HepG2 (cell line): ENCODE data around the gene CCT6A. TPM values are rescaled to one million over a fixed set of nuclear protein-coding genes. Genes with fewer than 3 reads are reported as not detected.
A peak's percentile ranks its signal among the peaks of the same experiment; 100 is the strongest.

ENCODE experiments used
- BORCS8-MEF2B ChIP-seq: sonication (generic); formaldehyde crosslinking; IDR thresholded peaks from 2 replicates; pipeline ENCODE4 v1.8.0; 2022; ENCODE audit warnings: mild to moderate bottlenecking, missing genetic modification reagents
- DMAP1 ChIP-seq: IDR thresholded peaks from 2 replicates; pipeline ENCODE4 v1.6.1; 2016
- ELF3 ChIP-seq: IDR thresholded peaks from 2 replicates; pipeline ENCODE4 v1.6.1; 2016; ENCODE audit warnings: missing genetic modification reagents, missing compliant biosample characterization
- EZH2 ChIP-seq: conservative IDR thresholded peaks from 2 replicates; pipeline ENCODE4 v1.6.1; 2012; ENCODE audit warnings: mild to moderate bottlenecking, low read depth, low read length, moderate library complexity
- FUBP1 ChIP-seq: sonication (generic); formaldehyde crosslinking; IDR thresholded peaks from 2 replicates; pipeline ENCODE4 v1.5.1; 2020; ENCODE audit warnings: missing genetic modification reagents, mild to moderate bottlenecking, borderline replicate concordance
- GRHL1 ChIP-seq: sonication (generic); formaldehyde crosslinking; conservative IDR thresholded peaks from 2 replicates; pipeline ENCODE4 v1.8.0; 2022; ENCODE audit warnings: missing genetic modification reagents
- HOXD1 ChIP-seq: sonication (generic); formaldehyde crosslinking; IDR thresholded peaks from 2 replicates; pipeline ENCODE4 v1.5.0; 2020; ENCODE audit warnings: missing genetic modification reagents
- IRF2 ChIP-seq: IDR thresholded peaks from 2 replicates; pipeline ENCODE4 v1.6.1; 2018; ENCODE audit warnings: missing genetic modification reagents, missing compliant biosample characterization
- JUN ChIP-seq: sonication (generic); formaldehyde crosslinking; IDR thresholded peaks from 2 replicates; pipeline ENCODE4 v1.4.0; 2020; ENCODE audit warnings: mild to moderate bottlenecking, missing genetic modification reagents
- NR2C2 ChIP-seq: sonication (generic); formaldehyde crosslinking; IDR thresholded peaks from 2 replicates; pipeline ENCODE4 v1.4.0; 2020; ENCODE audit warnings: missing genetic modification reagents, mild to moderate bottlenecking, moderate library complexity, borderline replicate concordance
- PHF21A ChIP-seq: sonication (generic); formaldehyde crosslinking; IDR thresholded peaks from 2 replicates; pipeline ENCODE4 v1.5.0; 2020; ENCODE audit warnings: mild to moderate bottlenecking, missing genetic modification reagents
- POLR2AphosphoS2 ChIP-seq: IDR thresholded peaks from 2 replicates; pipeline ENCODE4 v1.6.1; 2011; ENCODE audit warnings: low read depth, low read length, improper control_type of control experiment
- POLR2G ChIP-seq: fragments of 200-400 bp; formaldehyde crosslinking; IDR thresholded peaks from 2 replicates; pipeline ENCODE4 v1.6.1; 2018; ENCODE audit warnings: mild to moderate bottlenecking, low read depth, low read length, moderate library complexity
- RBFOX2 ChIP-seq: fragments of 200-400 bp; formaldehyde crosslinking; IDR thresholded peaks from 2 replicates; pipeline ENCODE4 v1.6.1; 2017; ENCODE audit warnings: low read depth, mild to moderate bottlenecking, low read length
- RORA ChIP-seq: sonication (generic); formaldehyde crosslinking; IDR thresholded peaks from 2 replicates; pipeline ENCODE4 v1.5.0; 2020; ENCODE audit warnings: mild to moderate bottlenecking, missing genetic modification reagents, moderate library complexity
- ZBTB1 ChIP-seq: sonication (generic); formaldehyde crosslinking; IDR thresholded peaks from 2 replicates; pipeline ENCODE4 v1.4.0; 2020; ENCODE audit warnings: missing genetic modification reagents, borderline replicate concordance
- ZNF24 ChIP-seq: fragments of 450-650 bp; IDR thresholded peaks from 2 replicates; pipeline ENCODE4 v1.6.1; 2017; ENCODE audit warnings: antibody characterized with exemption, mild to moderate bottlenecking
- ZNF362 ChIP-seq: sonication (generic); formaldehyde crosslinking; IDR thresholded peaks from 2 replicates; pipeline ENCODE4 v1.4.0; 2020; ENCODE audit warnings: missing genetic modification reagents, mild to moderate bottlenecking, borderline replicate concordance
- ZNF484 ChIP-seq: sonication (generic); formaldehyde crosslinking; IDR thresholded peaks from 2 replicates; pipeline ENCODE4 v1.5.1; 2020; ENCODE audit warnings: mild to moderate bottlenecking, low read depth, missing genetic modification reagents, borderline replicate concordance
- ZNF563 ChIP-seq: sonication (generic); formaldehyde crosslinking; IDR thresholded peaks from 2 replicates; pipeline ENCODE4 v1.8.0; 2022; ENCODE audit warnings: mild to moderate bottlenecking, moderate library complexity, missing genetic modification reagents
- ZNF670 ChIP-seq: sonication (generic); formaldehyde crosslinking; IDR thresholded peaks from 2 replicates; pipeline ENCODE4 v1.8.0; 2022; ENCODE audit warnings: mild to moderate bottlenecking, missing genetic modification reagents, borderline replicate concordance
- ZNF839 ChIP-seq: sonication (generic); formaldehyde crosslinking; IDR thresholded peaks from 2 replicates; pipeline ENCODE4 v1.4.0; 2020; ENCODE audit warnings: missing genetic modification reagents, mild to moderate bottlenecking, borderline replicate concordance
- polyA plus RNA-seq, 8 experiments: library from polyadenylated mRNA; depleted of rRNA in 3 of 8; stranded (reverse) in 7 of 8; unstranded in 1 of 8; fragments of >200 nt; fragmentation: Illumina TruSeq in 4 of 8; extraction: Trizol in 4 of 8; gene quantifications; 2 replicates each; pipeline versions ENCODE4 v1.2.1 to v1.2.3, GENCODE V29; 2011 to 2016; ENCODE audit warnings: low read depth in 4 of 8, missing spikeins in 1 of 8, mixed read lengths in 1 of 8; ENCODE audit not compliant: insufficient read depth in 1 of 8
- total RNA-seq, 5 experiments: library from RNA; depleted of rRNA; stranded (reverse); fragments of >200 nt; fragmentation: Illumina TruSeq; extraction: Trizol; gene quantifications; 2 replicates each; pipeline ENCODE4 v1.2.3, GENCODE V29; 2016; ENCODE audit warnings: low read depth in 1 of 5
- TF ChIP-seq, protein P1 (sequence below): sonication (generic); formaldehyde crosslinking; IDR thresholded peaks from 2 replicates; pipeline ENCODE4 v1.4.0; 2020; ENCODE audit warnings: missing genetic modification reagents, borderline replicate concordance

Gene CCT6A
- total and polyA plus RNA-seq, 2 of the 13 experiments (the other 11 are each of a cell fraction or from before 2014, with no cell fraction given): 219 to 292 TPM

GRCh38 chr7:56007167-56007652 is 44.4 kb upstream of the CCT6A start (continued):
- TF ChIP-seq ELF3 (peak; percentile 84), ZBTB1 (no peak), RORA (no peak), ZNF563 (CRISPR knock-in tag) (no peak), ZNF24 (0 out of 2 replicates have a peak, but pooled peaks have one; percentile 21), HOXD1 (CRISPR knock-in tag) (0 out of 2 replicates have a peak, but pooled peaks have one; percentile 48), ZNF670 (CRISPR knock-in tag) (no peak), GRHL1 (CRISPR knock-in tag) (no peak), PHF21A (CRISPR knock-in tag) (peak; percentile 88), NR2C2 (CRISPR knock-in tag) (peak; percentile 95), FUBP1 (CRISPR knock-in tag) (no peak; the same call in 1 of the 2 replicates), RBFOX2 (no peak), IRF2 (peak; percentile 93), JUN (CRISPR knock-in tag) (peak; percentile 91), ZNF484 (CRISPR knock-in tag) (no peak), DMAP1 (CRISPR knock-in tag) (peak; percentile 78; the same call in 1 of the 2 replicates), ZNF362 (peak; percentile 98; the same call in 1 of the 2 replicates), ZNF839 (CRISPR knock-in tag) (no peak), POLR2AphosphoS2 (no peak), BORCS8-MEF2B (no peak), EZH2 (no peak), POLR2G (no peak)
- TF ChIP-seq, protein P1, sequence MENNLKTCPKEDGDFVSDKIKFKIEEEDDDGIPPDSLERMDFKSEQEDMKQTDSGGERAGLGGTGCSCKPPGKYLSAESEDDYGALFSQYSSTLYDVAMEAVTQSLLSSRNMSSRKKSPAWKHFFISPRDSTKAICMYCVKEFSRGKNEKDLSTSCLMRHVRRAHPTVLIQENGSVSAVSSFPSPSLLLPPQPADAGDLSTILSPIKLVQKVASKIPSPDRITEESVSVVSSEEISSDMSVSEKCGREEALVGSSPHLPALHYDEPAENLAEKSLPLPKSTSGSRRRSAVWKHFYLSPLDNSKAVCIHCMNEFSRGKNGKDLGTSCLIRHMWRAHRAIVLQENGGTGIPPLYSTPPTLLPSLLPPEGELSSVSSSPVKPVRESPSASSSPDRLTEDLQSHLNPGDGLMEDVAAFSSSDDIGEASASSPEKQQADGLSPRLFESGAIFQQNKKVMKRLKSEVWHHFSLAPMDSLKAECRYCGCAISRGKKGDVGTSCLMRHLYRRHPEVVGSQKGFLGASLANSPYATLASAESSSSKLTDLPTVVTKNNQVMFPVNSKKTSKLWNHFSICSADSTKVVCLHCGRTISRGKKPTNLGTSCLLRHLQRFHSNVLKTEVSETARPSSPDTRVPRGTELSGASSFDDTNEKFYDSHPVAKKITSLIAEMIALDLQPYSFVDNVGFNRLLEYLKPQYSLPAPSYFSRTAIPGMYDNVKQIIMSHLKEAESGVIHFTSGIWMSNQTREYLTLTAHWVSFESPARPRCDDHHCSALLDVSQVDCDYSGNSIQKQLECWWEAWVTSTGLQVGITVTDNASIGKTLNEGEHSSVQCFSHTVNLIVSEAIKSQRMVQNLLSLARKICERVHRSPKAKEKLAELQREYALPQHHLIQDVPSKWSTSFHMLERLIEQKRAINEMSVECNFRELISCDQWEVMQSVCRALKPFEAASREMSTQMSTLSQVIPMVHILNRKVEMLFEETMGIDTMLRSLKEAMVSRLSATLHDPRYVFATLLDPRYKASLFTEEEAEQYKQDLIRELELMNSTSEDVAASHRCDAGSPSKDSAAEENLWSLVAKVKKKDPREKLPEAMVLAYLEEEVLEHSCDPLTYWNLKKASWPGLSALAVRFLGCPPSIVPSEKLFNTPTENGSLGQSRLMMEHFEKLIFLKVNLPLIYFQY (CRISPR knock-in tag): peak; percentile 76
